Fibroblast of skin of left biceps (primary cell): ENCODE data around the gene CIBAR2.

Source experiments
- DNase-seq, 2 experiments: peaks; one replicate each; pipeline ENCODE4 v3.0.0-alpha.2; 2013; ENCODE audit warnings: low read depth in 2 of 2

The CIBAR2 gene

GRCh38 chr16:85112364-85112763 lies at the start of gene CIBAR2:
Gene CIBAR2, minus strand, starts transcription at chr16:85112472. Its CDS starts 120 bp downstream, at chr16:85112352.
- DNase-seq, result no peak

- DNase-seq, result no peak
Measured at GRCh38 chr16:85159179-85159980, 47.1 kb upstream of the CIBAR2 start.

GRCh38 chr16:85158743-85159178 lies 46.5 kb upstream of the CIBAR2 start:
- DNase-seq, result no peak

- DNase-seq, result no peak
Measured at GRCh38 chr16:85157813-85158742, 45.8 kb upstream of the CIBAR2 start.

GRCh38 chr16:85157372-85157771 lies 45.1 kb upstream of the CIBAR2 start:
- no peak for DNase-seq

- DNase-seq, result no peak
Measured at GRCh38 chr16:85156869-85157268, 44.6 kb upstream of the CIBAR2 start.

GRCh38 chr16:85156440-85156839 lies 44.2 kb upstream of the CIBAR2 start:
- no peak for DNase-seq

- DNase-seq, result no peak
Measured at GRCh38 chr16:85153656-85154091, 41.4 kb upstream of the CIBAR2 start.

GRCh38 chr16:85153046-85153445 lies 40.8 kb upstream of the CIBAR2 start:
- DNase-seq, result no peak

GRCh38 chr16:85152414-85153030 lies 40.2 kb upstream of the CIBAR2 start:
- no peak for DNase-seq

GRCh38 chr16:85151603-85152413 lies 39.5 kb upstream of the CIBAR2 start:
- no peak for DNase-seq

- no peak for DNase-seq
Measured at GRCh38 chr16:85151079-85151602, 38.9 kb upstream of the CIBAR2 start.

- no peak for DNase-seq
Measured at GRCh38 chr16:85150331-85150940, 38.2 kb upstream of the CIBAR2 start.

GRCh38 chr16:85149776-85150175 lies 37.5 kb upstream of the CIBAR2 start:
- no peak for DNase-seq

- no peak for DNase-seq
Measured at GRCh38 chr16:85148931-85149330, 36.7 kb upstream of the CIBAR2 start.

- DNase-seq, result no peak
Measured at GRCh38 chr16:85146922-85147651, 34.8 kb upstream of the CIBAR2 start.

- no peak for DNase-seq
Measured at GRCh38 chr16:85146532-85146797, 34.2 kb upstream of the CIBAR2 start.

GRCh38 chr16:85145734-85146531 lies 33.7 kb upstream of the CIBAR2 start:
- DNase-seq, result no peak

GRCh38 chr16:85145188-85145587 lies 32.9 kb upstream of the CIBAR2 start:
- DNase-seq, result no peak
